HG02759 (cell line): ENCODE results near the gene CYSTM1.

ENCODE experiments used
- ATAC-seq: cut with Tn5 transposase; IDR thresholded peaks from one replicate; pipeline ENCODE4 v1.9.1; 2021; ENCODE audit warnings: mild to moderate bottlenecking, moderate library complexity; ENCODE audit not compliant: unreplicated experiment

CYSTM1 gene

GRCh38 chr5:140205216-140205615, 30.2 kb downstream of the CYSTM1 start:
- ATAC-seq = no peak

- ATAC-seq = no peak
Observed at GRCh38 chr5:140205952-140206351, 31.0 kb downstream of the CYSTM1 start.

GRCh38 chr5:140207250-140207964, 32.4 kb downstream of the CYSTM1 start:
- ATAC-seq = peak; percentile 83

- no peak for ATAC-seq
Observed at GRCh38 chr5:140208065-140208464, 33.1 kb downstream of the CYSTM1 start.

- peak; percentile 65 for ATAC-seq
Observed at GRCh38 chr5:140213370-140213983, 38.5 kb downstream of the CYSTM1 start.

- no peak for ATAC-seq
Observed at GRCh38 chr5:140214831-140215230, 39.8 kb downstream of the CYSTM1 start.

- no peak for ATAC-seq
Observed at GRCh38 chr5:140215276-140215675, 40.3 kb downstream of the CYSTM1 start.

- ATAC-seq = no peak
Observed at GRCh38 chr5:140216478-140217074, 41.6 kb downstream of the CYSTM1 start.

GRCh38 chr5:140217299-140218026, 42.5 kb downstream of the CYSTM1 start:
- ATAC-seq = no peak

- ATAC-seq = peak; percentile 29
Observed at GRCh38 chr5:140219068-140219991, 44.3 kb downstream of the CYSTM1 start.

GRCh38 chr5:140220032-140220697, 45.2 kb downstream of the CYSTM1 start:
- ATAC-seq = peak; percentile 78

GRCh38 chr5:140220698-140221064, 45.7 kb downstream of the CYSTM1 start:
- ATAC-seq = no peak

GRCh38 chr5:140221697-140222223, 46.8 kb downstream of the CYSTM1 start:
- ATAC-seq = no peak

GRCh38 chr5:140222416-140222815, 47.4 kb downstream of the CYSTM1 start:
- no peak for ATAC-seq

GRCh38 chr5:140223567-140223966, 48.6 kb downstream of the CYSTM1 start:
- ATAC-seq = no peak

GRCh38 chr5:140224658-140225057, 49.7 kb downstream of the CYSTM1 start:
- no peak for ATAC-seq

- ATAC-seq = no peak
Observed at GRCh38 chr5:140225396-140225795, 50.4 kb downstream of the CYSTM1 start.

- ATAC-seq = no peak
Observed at GRCh38 chr5:140227046-140227445, 52.1 kb downstream of the CYSTM1 start.

GRCh38 chr5:140228364-140228837, 53.4 kb downstream of the CYSTM1 start:
- no peak for ATAC-seq

GRCh38 chr5:140230373-140230772, 55.4 kb downstream of the CYSTM1 start:
- ATAC-seq = no peak
